HG03175 (cell line): ENCODE measurements around the gene FN3KRP.

Experiments
- ATAC-seq: cut with Tn5 transposase; IDR thresholded peaks from one replicate; pipeline ENCODE4 v1.9.1; 2021; ENCODE audit warnings: mild to moderate bottlenecking, moderate library complexity; ENCODE audit not compliant: unreplicated experiment

FN3KRP gene

DNA sequence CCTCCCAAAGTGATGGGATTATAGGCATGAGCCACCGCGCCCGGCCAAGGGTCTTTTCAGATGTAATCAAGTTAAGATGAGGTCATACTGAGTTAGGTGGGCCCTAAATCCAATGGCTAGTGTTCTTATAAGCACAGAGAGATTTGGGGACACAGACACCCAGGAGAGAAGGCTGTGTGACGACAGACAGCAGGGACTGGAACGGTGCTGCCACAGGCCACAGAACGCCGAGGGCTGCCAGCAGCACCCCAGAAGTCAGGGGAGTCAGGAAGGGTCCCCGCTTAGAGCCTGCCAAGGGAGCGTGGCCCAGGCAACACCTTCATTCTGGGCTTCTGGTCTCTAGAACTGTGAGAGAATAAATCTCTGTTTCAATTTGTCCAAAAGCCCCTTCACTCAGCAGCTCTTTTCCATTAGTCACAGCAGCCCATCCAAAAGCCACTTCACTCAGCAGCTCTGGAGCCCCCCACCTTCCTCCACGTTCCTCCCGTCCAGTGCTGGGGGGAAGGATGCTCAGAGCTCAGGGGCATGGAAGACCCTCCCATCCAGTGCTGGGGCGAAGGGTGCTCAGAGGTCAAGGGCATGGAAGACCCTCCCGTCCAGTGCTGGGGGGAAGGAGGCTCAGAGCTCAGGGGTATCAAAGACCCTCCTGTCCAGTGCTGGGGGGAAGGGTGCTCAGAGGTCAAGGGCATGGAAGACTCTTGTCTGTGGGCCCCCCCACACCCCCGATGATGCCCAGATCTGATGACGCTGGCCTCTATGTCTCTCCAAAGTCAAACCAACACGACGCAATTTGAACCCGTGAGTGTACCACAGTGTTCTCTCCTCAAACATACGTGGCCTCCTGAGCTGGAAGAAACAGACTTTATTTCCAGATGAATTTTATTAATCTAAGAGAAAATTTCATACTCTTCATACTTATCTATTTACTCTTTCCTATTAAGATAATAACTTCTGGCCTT lies 29.9 kb upstream of the FN3KRP start:
- no peak for ATAC-seq

- ATAC-seq: no peak
Observed at GRCh38 chr17:82687375-82687861, 29.1 kb upstream of the FN3KRP start.

DNA sequence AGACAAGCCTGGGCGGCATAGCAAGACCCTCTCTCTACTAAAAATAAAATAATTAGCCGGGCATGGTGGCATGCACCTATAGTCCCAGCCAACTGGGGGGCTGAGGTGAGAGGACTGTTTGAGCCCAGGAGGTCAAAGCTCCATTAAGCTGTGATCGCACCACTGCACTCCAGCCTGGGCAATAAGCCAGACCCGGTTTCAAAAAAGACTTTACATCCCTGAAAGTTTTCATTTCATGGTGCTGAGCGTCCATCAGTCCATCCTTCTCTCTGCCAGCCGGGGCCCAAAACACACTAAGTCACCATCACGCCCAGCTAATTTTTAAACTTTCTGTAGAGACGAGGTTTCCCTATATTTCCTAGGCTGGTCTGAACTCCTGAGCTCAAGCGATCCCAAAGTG lies 28.6 kb upstream of the FN3KRP start:
- ATAC-seq: no peak

DNA sequence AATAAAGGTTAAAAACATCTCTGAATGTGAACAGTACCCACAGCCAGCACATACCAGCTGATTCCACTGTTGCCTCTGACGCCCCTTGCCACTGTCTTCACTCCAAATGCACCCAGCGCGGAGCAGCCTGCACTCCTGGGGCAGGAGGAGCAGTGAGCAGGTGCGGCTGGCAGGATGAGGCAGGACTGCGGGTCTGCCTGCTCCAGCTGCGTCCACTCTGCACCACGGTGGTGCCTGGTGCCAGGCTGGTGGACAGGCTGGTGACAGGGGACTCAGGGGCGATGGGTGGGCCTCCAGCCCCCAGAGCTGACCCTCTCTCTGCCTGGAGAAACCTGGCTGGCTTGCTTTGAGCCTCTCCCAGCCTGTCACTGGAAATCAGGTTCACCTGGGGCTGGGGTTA lies 27.4 kb upstream of the FN3KRP start:
- ATAC-seq: no peak

DNA sequence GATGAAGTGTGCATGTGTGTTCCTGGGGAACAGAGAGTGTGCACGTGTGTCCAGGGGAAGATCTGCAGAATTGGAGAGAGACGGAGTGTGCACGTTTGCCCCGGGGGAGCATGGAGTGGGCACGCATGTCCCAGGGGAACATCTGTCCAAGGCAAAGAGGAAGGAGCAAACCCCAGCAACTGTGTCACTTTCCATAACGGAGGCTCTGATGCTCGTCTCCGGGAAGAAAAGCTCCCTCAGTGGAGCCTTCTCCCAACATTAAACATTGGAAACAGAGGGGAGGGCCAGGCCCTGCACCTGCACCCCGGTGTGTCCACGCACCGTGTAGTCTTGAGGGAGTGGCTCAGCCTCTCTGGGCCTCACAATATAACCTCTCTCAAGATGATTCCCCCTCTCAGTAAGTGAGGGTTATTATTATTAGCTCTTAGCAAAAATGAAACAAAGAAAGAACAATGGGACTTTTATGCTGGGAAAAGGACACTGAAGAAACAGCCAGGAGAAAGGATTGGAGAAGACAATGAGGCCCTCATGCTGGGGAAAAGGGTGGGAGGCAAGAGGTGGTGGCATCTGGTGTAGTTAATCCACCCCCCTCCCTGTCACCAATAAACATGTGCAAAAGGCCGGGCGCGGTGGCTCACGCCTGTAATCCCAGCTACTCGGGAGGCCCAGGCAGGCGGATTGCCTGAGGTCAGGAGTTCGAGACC lies 25.6 kb upstream of the FN3KRP start:
- no peak for ATAC-seq

DNA sequence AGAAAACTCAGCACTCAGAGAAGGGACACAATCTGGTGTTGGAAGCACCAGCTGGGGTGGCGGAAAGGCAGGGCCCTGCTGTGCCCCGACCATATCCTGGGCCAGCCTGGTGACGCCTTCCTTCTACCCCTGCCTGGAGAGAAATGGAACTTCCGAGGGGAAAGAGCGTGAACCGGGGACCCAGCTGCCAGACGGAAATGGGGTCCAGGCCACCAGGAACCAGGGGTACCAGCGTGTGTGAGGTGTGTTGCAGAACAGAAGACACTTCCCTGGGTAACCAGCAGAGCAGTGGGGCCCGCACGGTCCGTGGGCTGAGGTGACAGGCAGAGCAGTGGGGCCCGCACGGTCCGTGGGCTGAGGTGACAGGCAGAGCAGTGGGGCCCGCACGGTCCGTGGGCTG lies 24.8 kb upstream of the FN3KRP start:
- ATAC-seq: no peak

GRCh38 chr17:82692268-82692667 lies 24.2 kb upstream of the FN3KRP start:
- ATAC-seq: no peak

DNA sequence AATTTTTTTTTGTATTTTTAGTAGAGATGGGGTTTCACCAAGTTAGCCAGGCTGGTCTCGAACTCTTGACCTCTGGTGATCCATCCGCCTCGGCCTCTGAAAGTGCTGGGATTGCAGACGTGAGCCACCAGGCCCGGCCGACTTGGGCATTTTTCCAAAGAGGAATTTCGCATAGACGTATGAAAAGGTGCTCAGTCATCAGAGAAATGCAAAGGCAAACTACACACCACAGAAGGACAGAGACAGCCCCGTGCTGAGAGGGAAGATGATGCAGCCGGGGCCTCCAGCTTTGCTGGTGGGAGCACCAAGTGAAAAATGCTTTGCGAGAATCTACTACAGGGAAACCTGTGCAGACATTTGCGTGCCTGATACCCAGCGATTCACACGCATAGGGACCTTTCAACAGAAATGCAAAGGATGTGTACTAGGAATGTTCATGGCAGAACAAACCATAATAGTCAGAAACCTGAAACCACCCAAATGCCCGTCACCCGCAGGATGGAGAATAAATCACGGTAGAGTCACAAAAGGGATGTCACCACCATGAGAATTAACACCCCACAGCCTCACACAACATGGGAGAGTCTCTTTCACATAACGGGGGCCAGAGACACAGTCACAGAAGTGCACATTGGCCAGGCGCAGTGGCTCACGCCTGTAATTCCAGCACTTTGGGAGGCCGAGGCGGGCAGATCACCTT lies 23.2 kb upstream of the FN3KRP start:
- no peak for ATAC-seq

DNA sequence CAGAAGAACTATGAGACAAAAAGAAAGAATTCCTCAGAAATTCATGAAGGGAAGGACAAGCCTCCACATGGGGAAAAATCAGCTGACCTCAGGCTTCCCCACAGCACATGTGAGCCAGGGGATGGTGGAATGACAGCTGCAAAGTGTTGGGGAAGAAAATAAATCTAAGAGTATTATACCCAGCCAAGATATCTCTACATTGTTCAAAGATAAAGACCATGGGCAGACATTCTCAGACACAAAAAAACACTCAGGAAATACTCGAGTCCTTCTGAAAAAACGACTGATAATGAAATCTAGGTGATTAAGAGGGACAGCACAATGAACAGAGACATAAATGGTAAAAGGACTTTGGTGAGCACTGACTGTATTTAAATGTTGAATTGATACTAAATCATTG lies 21.9 kb upstream of the FN3KRP start:
- no peak for ATAC-seq

DNA sequence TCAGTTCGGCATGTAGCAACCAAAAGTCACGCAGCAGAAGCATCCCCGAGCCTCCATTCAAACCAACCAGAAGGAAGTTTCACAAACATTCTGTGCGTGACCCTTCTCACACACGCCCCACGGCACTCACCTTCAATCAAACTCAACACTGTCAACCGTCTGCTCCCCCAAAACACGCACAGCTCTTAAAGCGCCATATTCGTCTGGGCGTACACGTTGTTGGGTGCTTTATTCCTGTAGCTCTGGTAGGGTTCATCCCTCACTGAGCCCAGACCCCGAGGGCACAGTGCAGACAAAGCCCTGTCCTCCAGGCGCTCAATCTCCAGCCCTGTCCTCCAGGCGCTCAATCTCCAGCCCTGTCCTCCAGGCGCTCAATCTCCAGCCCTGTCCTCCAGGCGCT lies 20.2 kb upstream of the FN3KRP start:
- no peak for ATAC-seq

- no peak for ATAC-seq
Observed at GRCh38 chr17:82696916-82697807, 19.3 kb upstream of the FN3KRP start.

DNA sequence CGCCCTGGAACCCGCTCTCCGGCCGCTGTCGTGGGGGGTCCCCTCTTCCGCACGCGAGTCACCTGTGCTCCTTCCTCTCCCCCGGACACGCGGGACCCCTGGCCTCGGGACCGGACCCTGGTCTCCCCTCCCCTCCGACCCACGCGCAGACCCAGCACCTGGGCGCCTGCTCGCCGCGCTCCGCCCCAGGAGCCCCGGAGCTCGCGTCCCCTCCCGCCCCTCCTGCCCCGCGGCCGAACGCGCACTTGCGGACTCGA lies 18.8 kb upstream of the FN3KRP start:
- no peak for ATAC-seq

DNA sequence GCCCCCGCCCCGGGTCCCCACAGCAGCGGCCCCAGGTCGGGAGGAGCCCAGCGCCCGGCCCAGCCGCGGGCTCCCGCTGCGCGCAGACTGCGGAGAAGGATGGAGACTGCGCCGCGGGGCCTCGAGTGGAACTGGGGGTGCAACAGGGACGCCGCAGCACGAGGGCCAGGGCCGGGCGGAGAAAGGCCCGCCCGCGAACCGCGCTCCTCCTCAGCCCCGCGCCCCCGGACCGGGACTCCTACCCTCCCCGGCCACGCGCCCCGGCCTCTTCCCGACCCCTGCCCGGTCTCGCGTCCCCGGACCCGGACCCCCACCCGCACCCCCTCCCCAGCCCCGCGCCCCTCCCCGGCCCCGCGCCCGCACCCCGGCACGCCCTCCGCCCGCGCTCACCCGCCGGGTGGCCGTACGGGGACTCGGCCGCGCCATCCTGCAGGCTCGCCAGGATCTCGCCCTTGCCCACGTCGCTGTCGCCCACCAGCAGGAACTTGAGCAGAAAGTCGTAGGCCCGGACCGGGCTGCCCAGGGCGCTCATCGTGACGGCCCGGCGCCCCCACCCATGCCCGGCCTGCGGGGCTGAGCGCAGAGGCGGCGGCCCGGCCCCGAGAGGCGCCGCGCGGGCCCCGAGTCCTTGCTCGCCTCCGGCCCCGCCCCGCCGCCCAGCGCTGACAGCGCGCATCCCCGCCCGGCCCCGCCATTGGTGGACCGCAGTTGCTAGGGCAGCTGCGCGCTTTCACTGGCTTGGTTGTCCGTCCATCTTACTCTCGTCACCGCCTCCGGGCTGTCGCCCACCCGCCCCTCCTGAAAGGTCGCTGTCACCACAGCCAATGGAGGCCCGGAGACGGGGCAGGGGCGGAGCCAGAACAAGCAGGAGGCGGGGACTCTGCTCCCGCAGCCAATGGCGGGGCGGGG lies 18.2 kb upstream of the FN3KRP start, which contains the start of gene RAB40B:
Gene RAB40B (minus strand): TSS at position 634 of the 909 bp plus-strand sequence. CDS start 102 bp downstream, at position 532.
- peak; percentile 98 for ATAC-seq

DNA sequence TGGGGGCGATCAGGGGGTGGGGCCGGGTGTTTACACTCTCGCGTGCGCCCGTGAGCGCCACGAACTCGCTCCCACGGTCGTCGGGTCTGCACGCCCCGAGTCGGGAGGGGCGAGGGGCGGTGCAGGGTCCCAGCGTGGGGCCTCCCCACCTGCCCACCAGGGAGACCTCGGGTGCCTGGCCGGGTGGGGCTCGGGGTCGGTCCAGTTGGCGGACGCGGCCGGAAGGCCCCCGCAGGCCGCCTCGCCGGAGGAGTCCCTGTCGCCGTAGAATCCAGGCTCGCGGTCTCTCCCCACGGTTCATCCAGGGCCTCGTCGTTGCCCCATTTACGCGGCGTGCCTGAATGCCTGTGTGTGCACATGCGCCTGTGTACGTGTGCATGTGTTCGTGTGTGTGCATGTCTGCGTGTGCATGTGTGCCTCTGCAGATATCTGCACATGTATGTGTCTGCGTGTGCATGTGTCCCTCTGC lies 17.5 kb upstream of the FN3KRP start:
- peak; percentile 24 for ATAC-seq

DNA sequence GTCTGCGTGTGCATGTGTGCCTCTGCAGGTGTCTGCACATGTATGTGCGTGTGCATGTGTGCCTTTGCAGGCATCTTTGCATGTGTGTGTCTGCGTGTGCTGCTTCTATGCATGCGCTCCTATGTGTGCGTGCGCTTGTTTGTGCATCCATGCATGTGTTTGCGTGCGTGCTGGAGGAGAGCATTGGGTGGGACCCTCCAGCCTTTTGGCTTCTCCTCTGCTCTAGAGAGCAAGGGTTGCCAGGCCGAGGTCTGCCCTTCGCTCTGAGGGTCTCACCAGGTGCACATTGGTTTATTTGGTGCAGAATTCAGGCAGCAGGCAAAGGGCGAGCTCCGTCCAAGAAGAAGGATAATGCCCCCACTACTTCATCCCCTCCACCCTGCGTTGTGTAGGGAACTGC lies 17.0 kb upstream of the FN3KRP start:
- ATAC-seq: no peak

- ATAC-seq: no peak
Observed at GRCh38 chr17:82702231-82702927, 14.1 kb upstream of the FN3KRP start.

- no peak for ATAC-seq
Observed at GRCh38 chr17:82703036-82703745, 13.3 kb upstream of the FN3KRP start.
